HG03097 (cell line): ENCODE data around the gene KLK11.

ENCODE experiments used
- ATAC-seq: cut with Tn5 transposase; IDR thresholded peaks from one replicate; pipeline ENCODE4 v1.9.1; 2021; ENCODE audit not compliant: unreplicated experiment, low FRiP score

The KLK11 gene

GRCh38 chr19:51029718-51030117 is 3.3 kb upstream of the KLK11 start:
- no peak for ATAC-seq

- ATAC-seq: no peak
These were observed 1.5 kb upstream of the KLK11 start for GRCh38 chr19:51027873-51028272.

GRCh38 chr19:51027126-51027806 is 850 bp upstream of the KLK11 start:
- no peak for ATAC-seq

- no peak for ATAC-seq
These were observed 435 bp downstream of the KLK11 start for GRCh38 chr19:51025809-51026553.

GRCh38 chr19:51025401-51025800 is 1.0 kb downstream of the KLK11 start:
- no peak for ATAC-seq

- ATAC-seq: no peak
These were observed 1.5 kb downstream of the KLK11 start for GRCh38 chr19:51024924-51025323.

GRCh38 chr19:51023946-51024345 is 2.5 kb downstream of the KLK11 start:
- ATAC-seq: no peak

GRCh38 chr19:51022526-51022925 is 3.9 kb downstream of the KLK11 start:
- ATAC-seq: no peak

GRCh38 chr19:51020988-51021651 is 5.3 kb downstream of the KLK11 start:
- no peak for ATAC-seq

- no peak for ATAC-seq
These were observed 6.9 kb downstream of the KLK11 start, which contains the start of gene KLK10 for GRCh38 chr19:51019544-51019925. Gene KLK10 (minus strand): TSS chr19:51019709. CDS start chr19:51019130, 579 bp downstream.

- ATAC-seq: no peak
These were observed 7.5 kb downstream of the KLK11 start for GRCh38 chr19:51018745-51019543.

- ATAC-seq: no peak
These were observed 9.4 kb downstream of the KLK11 start for GRCh38 chr19:51016798-51017683.

- ATAC-seq: no peak
These were observed 10.6 kb downstream of the KLK11 start for GRCh38 chr19:51015691-51016267.

GRCh38 chr19:51014242-51014641 is 12.2 kb downstream of the KLK11 start:
- no peak for ATAC-seq

- no peak for ATAC-seq
These were observed 13.7 kb downstream of the KLK11 start for GRCh38 chr19:51012661-51013190.

- no peak for ATAC-seq
These were observed 16.2 kb downstream of the KLK11 start for GRCh38 chr19:51010066-51010795.

- no peak for ATAC-seq
These were observed 17.1 kb downstream of the KLK11 start for GRCh38 chr19:51009061-51009891.

GRCh38 chr19:51007488-51007887 is 18.9 kb downstream of the KLK11 start:
- no peak for ATAC-seq
